KOPT-K1 (cell line): ENCODE results near the gene SEMA5B.

ENCODE experiments used
- H3K27ac ChIP-seq: fragments of 200-600 bp; sonication (generic); 2 replicates; pipeline ENCODE4 v1.5.1; 2016; ENCODE audit warnings: antibody characterized with exemption, mild to moderate bottlenecking, low read depth, low read length; ENCODE audit not compliant: poor library complexity, severe bottlenecking
- H3K36me3 ChIP-seq: fragments of 200-600 bp; sonication (generic); 2 replicates; pipeline ENCODE4 v1.5.1; 2017; ENCODE audit warnings: antibody characterized with exemption, mild to moderate bottlenecking, low read length, moderate library complexity; ENCODE audit not compliant: insufficient read depth
- H3K9me3 ChIP-seq: fragments of 200-600 bp; sonication (generic); 2 replicates; pipeline ENCODE4 v1.5.1; 2017; ENCODE audit warnings: antibody characterized with exemption, low read length, mild to moderate bottlenecking; ENCODE audit not compliant: insufficient read depth, poor library complexity, severe bottlenecking

The SEMA5B gene

GRCh38 chr3:122930063-122930997 lies 97.2 kb downstream of the SEMA5B start:
- Histone ChIP-seq H3K27ac (no peak overlapping the region), H3K36me3 (no peaks in the 10 kb centered on the region), H3K9me3 (no peaks in the 10 kb centered on the region)

- Histone ChIP-seq H3K9me3 (no peaks in the 10 kb centered on the region), H3K36me3 (no peaks in the 10 kb centered on the region), H3K27ac (no peak overlapping the region)
These were observed 98.1 kb downstream of the SEMA5B start for GRCh38 chr3:122929188-122930062.

GRCh38 chr3:122928396-122929187 lies 99.0 kb downstream of the SEMA5B start:
- H3K36me3 ChIP-seq = no peaks in the 10 kb centered on the region
- H3K27ac ChIP-seq = no peak overlapping the region
- H3K9me3 ChIP-seq = no peaks in the 10 kb centered on the region

GRCh38 chr3:122927726-122928125 lies 99.8 kb downstream of the SEMA5B start:
- no peak overlapping the region for H3K27ac ChIP-seq
- no peaks in the 10 kb centered on the region for H3K36me3 ChIP-seq
- no peaks in the 10 kb centered on the region for H3K9me3 ChIP-seq

GRCh38 chr3:122926811-122927210 lies 100.8 kb downstream of the SEMA5B start:
- Histone ChIP-seq H3K36me3 (no peaks in the 10 kb centered on the region), H3K27ac (no peak overlapping the region), H3K9me3 (no peaks in the 10 kb centered on the region)

GRCh38 chr3:122926322-122926721 lies 101.2 kb downstream of the SEMA5B start:
- Histone ChIP-seq H3K27ac (no peak overlapping the region), H3K36me3 (no peaks in the 10 kb centered on the region), H3K9me3 (no peaks in the 10 kb centered on the region)

- H3K9me3 ChIP-seq = no peaks in the 10 kb centered on the region
- H3K27ac ChIP-seq = no peak overlapping the region
These were observed 101.8 kb downstream of the SEMA5B start for GRCh38 chr3:122925756-122926155.

GRCh38 chr3:122924056-122924455 lies 103.5 kb downstream of the SEMA5B start:
- H3K9me3 ChIP-seq = no peaks in the 10 kb centered on the region
- no peaks in the 10 kb centered on the region for H3K36me3 ChIP-seq
- H3K27ac ChIP-seq = no peak overlapping the region

More at GRCh38 chr3:122925756-122926155, 101.8 kb downstream of the SEMA5B start:
- H3K36me3 ChIP-seq = no peaks in the 10 kb centered on the region

GRCh38 chr3:122923611-122924010 lies 104.0 kb downstream of the SEMA5B start:
- H3K9me3 ChIP-seq = no peaks in the 10 kb centered on the region
- no peaks in the 10 kb centered on the region for H3K36me3 ChIP-seq
- no peak overlapping the region for H3K27ac ChIP-seq

- Histone ChIP-seq H3K36me3 (no peaks in the 10 kb centered on the region), H3K27ac (no peak overlapping the region), H3K9me3 (no peaks in the 10 kb centered on the region)
These were observed 105.5 kb downstream of the SEMA5B start for GRCh38 chr3:122921791-122922651.

GRCh38 chr3:122920986-122921385 lies 106.6 kb downstream of the SEMA5B start:
- Histone ChIP-seq H3K27ac (no peak overlapping the region), H3K36me3 (no peaks in the 10 kb centered on the region), H3K9me3 (no peaks in the 10 kb centered on the region)

- H3K27ac ChIP-seq = no peak overlapping the region
- no peaks in the 10 kb centered on the region for H3K9me3 ChIP-seq
- H3K36me3 ChIP-seq = no peaks in the 10 kb centered on the region
These were observed 108.3 kb downstream of the SEMA5B start for GRCh38 chr3:122919291-122919610.

- no peaks in the 10 kb centered on the region for H3K9me3 ChIP-seq
- no peak overlapping the region for H3K27ac ChIP-seq
- H3K36me3 ChIP-seq = no peaks in the 10 kb centered on the region
These were observed 108.8 kb downstream of the SEMA5B start for GRCh38 chr3:122918576-122919290.
